Measurements from ENCODE around the gene GSTO2.

The GSTO2 gene

DNA sequence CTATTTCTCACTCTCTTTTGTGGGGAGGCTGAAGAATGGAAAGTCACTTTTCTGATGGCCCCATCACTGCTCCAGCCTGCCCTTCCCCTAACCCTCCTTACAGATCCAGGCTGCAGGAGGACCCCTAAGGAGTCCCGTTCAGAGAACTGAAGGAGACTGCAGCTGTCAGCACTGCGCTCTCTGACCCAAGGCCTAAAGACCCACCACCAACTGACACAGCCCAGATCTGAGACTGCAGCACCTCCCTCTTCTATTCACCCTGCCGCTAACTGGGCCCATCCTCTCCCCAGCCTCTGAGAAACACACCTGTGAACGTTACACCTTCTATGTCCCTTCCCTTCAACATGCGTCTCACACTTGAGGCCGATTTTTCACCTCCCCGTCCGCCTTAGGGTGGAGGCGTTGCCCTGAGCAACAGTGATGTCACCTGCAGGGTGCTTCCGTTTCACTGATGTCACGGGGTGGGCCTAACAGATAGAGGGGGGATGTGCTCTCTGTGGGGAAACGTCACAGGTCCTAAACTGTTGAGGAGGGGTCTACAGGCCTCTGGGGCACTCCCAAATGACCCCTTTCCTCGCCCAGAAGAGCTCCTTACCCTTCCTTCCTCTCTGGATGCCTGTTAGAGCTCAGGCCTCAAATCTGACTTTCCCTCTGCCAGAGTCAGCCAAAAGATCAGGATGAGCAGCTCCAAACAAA lies 64.2 kb downstream of the GSTO2 start:
- in situ Hi-C loops (cut with MboI; ENCODE audit: low pct_unique_long_range_greater_than_20kb, low sequenced_read_pairs, unreplicated experiment): no loop called here
- DNase-seq (ENCODE audit: low spot score): no peak
- TF ChIP-seq, protein P1, sequence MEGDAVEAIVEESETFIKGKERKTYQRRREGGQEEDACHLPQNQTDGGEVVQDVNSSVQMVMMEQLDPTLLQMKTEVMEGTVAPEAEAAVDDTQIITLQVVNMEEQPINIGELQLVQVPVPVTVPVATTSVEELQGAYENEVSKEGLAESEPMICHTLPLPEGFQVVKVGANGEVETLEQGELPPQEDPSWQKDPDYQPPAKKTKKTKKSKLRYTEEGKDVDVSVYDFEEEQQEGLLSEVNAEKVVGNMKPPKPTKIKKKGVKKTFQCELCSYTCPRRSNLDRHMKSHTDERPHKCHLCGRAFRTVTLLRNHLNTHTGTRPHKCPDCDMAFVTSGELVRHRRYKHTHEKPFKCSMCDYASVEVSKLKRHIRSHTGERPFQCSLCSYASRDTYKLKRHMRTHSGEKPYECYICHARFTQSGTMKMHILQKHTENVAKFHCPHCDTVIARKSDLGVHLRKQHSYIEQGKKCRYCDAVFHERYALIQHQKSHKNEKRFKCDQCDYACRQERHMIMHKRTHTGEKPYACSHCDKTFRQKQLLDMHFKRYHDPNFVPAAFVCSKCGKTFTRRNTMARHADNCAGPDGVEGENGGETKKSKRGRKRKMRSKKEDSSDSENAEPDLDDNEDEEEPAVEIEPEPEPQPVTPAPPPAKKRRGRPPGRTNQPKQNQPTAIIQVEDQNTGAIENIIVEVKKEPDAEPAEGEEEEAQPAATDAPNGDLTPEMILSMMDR (IDR thresholded peaks at IDR 0.05; ENCODE audit: extremely low read depth, insufficient read depth, missing control alignments): no peak

DNA sequence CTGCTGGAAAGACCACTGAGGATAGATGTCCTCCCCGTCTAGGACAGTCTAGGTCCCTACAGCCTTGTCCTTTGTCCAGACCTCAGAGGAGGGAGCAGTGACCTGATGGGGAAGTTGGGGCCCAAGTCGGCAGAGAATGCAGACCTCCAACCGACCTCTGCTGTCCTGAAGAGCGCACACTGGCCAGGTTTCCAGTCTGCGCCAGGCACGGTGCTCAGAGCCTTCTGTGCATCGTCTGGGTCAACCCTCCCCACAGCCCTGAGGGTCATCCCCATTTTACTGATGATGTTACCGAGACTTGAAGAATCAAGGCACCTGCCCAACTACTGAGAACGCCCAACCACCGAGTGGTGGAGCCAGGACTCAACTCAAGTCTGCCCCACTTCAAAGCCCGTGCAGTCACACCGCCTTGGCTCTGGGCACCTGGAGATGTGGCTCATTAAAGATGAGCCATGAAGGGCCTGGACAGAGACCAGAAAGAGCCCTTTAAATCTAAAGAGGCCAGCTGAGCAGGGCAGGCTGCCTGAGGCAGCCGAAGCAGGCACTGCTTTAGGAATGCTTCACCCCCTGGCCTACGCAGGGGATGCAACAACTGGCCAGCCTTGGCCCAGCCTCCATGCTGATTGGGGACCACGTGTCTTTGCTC lies 64.9 kb downstream of the GSTO2 start:
- TF ChIP-seq, protein P1 (IDR thresholded peaks at IDR 0.05; ENCODE audit: extremely low read depth, insufficient read depth, missing control alignments): no peak
- in situ Hi-C loops (cut with MboI; ENCODE audit: low pct_unique_long_range_greater_than_20kb, low sequenced_read_pairs, unreplicated experiment): no loop called here
- no peak for DNase-seq (ENCODE audit: low spot score)

- DNase-seq (ENCODE audit: low spot score): no peak
- TF ChIP-seq, protein P1 (IDR thresholded peaks at IDR 0.05; ENCODE audit: extremely low read depth, insufficient read depth, missing control alignments): no peak
- in situ Hi-C loops (cut with MboI; ENCODE audit: low pct_unique_long_range_greater_than_20kb, low sequenced_read_pairs, unreplicated experiment): no loop called here
Measured at GRCh38 chr10:104334561-104334960, 65.6 kb downstream of the GSTO2 start.

GRCh38 chr10:104334965-104335650 lies 66.1 kb downstream of the GSTO2 start:
- no peak for DNase-seq (ENCODE audit: low spot score)
- TF ChIP-seq, protein P1 (IDR thresholded peaks at IDR 0.05; ENCODE audit: extremely low read depth, insufficient read depth, missing control alignments): no peak
- in situ Hi-C loops (cut with MboI; ENCODE audit: low pct_unique_long_range_greater_than_20kb, low sequenced_read_pairs, unreplicated experiment): no loop called here

GRCh38 chr10:104336821-104337467 lies 68.0 kb downstream of the GSTO2 start:
- DNase-seq (ENCODE audit: low spot score): no peak
- in situ Hi-C loops (cut with MboI; ENCODE audit: low pct_unique_long_range_greater_than_20kb, low sequenced_read_pairs, unreplicated experiment): no loop called here
- TF ChIP-seq, protein P1 (IDR thresholded peaks at IDR 0.05; ENCODE audit: extremely low read depth, insufficient read depth, missing control alignments): no peak

- in situ Hi-C loops (cut with MboI; ENCODE audit: low pct_unique_long_range_greater_than_20kb, low sequenced_read_pairs, unreplicated experiment): no loop called here
- peak; percentile 67 for DNase-seq (ENCODE audit: low spot score)
- TF ChIP-seq, protein P1 (IDR thresholded peaks at IDR 0.05; ENCODE audit: extremely low read depth, insufficient read depth, missing control alignments): no peak
Measured at GRCh38 chr10:104337521-104337984, 68.6 kb downstream of the GSTO2 start.

Data from GM13977 (cell line).